Coronary artery (tissue), 2 donors: ENCODE measurements around the gene DNAJB12.
"Not testable (repeated sequence)": the region's sequence is repeated elsewhere in the genome, so short reads cannot be mapped to it uniquely, and the experiment has no call there.

Source experiments
- DNase-seq: peaks from one replicate; pipeline ENCODE4 v3.0.0-alpha.2; 2017; ENCODE audit warnings: low spot score
- H3K27ac ChIP-seq, 2 donors: fragments of 200-600 bp; sonication (generic); one replicate each; pipeline ENCODE4 v1.5.1; 2016 to 2019
- H3K4me3 ChIP-seq: fragments of 200-600 bp; sonication (generic); 2 replicates; pipeline ENCODE4 v1.5.1; 2016; ENCODE audit warnings: mild to moderate bottlenecking, moderate library complexity
- TF ChIP-seq, protein P1 (sequence below): fragments of 200-600 bp; sonication (generic); IDR thresholded peaks from one replicate; pipeline ENCODE4 v1.5.1; 2019; ENCODE audit warnings: antibody characterized with exemption

DNAJB12 gene

DNA sequence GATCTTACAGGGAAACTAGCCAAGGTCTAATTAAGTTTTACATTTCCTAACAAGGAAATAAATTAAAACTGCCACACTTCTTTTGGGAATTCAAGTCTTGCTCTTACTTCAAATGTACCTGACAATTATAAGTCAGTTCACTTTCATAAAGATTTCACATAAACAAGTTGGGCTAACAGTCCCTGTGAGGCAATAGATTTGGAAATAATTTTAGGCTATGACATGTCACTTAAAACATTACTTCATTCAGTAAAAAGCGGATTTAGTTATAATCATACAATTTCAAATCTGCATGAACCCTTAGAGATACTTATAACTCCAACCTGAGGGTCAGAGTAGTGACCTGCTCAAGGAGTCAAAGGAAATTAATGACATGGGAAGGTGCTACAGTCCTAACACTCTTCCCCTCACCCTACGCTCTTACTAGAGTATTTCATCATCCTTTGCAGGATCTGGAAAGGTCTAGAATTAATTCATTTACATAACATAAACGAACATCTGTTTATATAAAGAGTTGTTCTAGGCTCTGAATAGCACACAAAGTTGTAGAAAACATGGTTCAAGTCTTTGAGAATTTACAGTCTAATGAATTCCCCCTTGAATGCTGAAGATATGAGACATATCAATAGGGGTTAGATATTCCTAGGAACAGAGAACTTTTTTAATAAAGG is 32.3 kb upstream of the DNAJB12 start:
- H3K4me3 ChIP-seq = no peak overlapping the region
- no peak for DNase-seq
- no peak overlapping the region for H3K27ac ChIP-seq
- TF ChIP-seq, protein P1, sequence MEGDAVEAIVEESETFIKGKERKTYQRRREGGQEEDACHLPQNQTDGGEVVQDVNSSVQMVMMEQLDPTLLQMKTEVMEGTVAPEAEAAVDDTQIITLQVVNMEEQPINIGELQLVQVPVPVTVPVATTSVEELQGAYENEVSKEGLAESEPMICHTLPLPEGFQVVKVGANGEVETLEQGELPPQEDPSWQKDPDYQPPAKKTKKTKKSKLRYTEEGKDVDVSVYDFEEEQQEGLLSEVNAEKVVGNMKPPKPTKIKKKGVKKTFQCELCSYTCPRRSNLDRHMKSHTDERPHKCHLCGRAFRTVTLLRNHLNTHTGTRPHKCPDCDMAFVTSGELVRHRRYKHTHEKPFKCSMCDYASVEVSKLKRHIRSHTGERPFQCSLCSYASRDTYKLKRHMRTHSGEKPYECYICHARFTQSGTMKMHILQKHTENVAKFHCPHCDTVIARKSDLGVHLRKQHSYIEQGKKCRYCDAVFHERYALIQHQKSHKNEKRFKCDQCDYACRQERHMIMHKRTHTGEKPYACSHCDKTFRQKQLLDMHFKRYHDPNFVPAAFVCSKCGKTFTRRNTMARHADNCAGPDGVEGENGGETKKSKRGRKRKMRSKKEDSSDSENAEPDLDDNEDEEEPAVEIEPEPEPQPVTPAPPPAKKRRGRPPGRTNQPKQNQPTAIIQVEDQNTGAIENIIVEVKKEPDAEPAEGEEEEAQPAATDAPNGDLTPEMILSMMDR = no peak

DNA sequence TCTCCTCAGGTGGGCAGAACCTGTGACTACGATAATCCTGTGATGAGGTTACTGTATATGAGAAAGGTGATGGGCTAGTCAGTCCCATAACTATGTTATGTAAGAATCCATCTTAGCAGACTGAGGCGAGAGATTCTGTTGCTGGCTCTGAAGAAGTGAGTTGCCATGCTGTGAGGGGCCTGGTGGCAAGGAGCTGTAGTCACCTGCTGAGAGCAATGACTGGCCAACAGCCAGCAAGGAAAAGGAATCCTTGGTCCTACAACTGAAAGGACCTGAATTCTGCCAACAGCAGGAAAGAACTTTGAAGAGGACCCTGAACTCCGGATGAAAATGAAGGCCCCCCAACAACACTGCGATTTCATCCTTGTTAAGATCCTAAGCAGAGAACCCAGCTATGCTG is 31.0 kb upstream of the DNAJB12 start:
- DNase-seq = no peak
- TF ChIP-seq, protein P1 = no peak
- Histone ChIP-seq H3K27ac (no peak overlapping the region), H3K4me3 (no peak overlapping the region)

DNA sequence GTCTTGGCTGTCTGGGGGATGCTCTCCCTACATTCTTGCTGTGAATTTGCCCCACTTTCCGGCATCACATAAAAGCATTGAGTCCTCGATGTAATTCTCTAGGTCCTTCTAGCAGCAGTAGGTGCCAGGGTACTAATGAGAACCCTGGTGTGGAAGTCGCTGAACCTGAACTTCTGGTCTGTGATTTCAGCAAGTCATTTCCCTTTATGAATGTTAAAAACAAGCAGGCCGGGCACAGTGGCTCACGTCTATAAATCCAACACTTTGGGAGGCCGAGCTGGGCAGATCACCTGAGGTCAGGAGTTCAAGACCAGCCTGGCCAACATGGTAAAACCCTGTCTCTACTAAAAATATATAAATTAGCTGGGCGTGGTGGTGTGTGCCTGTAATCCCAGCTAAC is 30.3 kb upstream of the DNAJB12 start:
- H3K4me3 ChIP-seq, DNase-seq, H3K27ac ChIP-seq: not testable (repeated sequence)

DNA sequence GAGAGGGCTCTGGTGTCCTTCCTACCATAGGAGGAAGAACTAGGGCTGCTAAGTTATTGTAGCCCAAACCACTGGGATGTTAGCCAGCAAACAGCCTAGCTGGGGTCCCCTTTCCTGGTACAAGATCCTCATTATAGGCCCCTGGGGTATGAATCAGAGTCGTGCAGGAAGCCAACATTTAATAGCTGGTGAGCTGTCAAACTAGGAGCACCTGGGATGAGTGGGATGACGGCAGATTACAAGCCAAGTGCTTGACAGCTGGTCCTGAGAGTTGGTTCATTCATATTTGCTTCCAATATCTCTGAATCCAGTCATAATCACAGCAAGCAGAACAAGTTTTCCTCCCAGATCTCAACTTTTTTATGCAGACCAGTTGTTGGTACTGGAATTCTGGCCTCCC is 25.1 kb upstream of the DNAJB12 start:
- TF ChIP-seq, protein P1 = no peak
- no peak overlapping the region for H3K4me3 ChIP-seq
- no peak for DNase-seq
- H3K27ac ChIP-seq = no peak overlapping the region

DNA sequence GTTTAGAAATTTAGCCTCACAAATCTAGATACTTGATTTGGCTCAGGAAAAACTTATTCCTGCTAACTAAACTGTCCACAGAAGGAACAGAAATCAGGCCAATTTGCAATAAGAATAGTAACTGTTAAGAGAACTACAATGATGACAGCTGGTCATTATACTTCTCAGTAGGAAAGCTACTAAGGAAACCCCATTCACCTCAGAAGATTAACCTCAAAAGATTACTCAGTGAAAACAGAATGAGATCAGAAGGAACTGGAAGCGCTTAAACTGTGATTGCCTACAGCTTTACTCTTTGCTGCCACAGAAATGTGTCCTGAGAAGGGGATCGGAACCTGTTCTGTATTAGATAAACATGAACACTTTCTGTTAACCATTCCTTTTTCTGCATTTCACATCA is 24.3 kb upstream of the DNAJB12 start:
- DNase-seq = no peak
- H3K27ac ChIP-seq = no peak overlapping the region
- TF ChIP-seq, protein P1 = no peak
- H3K4me3 ChIP-seq = no peak overlapping the region

DNA sequence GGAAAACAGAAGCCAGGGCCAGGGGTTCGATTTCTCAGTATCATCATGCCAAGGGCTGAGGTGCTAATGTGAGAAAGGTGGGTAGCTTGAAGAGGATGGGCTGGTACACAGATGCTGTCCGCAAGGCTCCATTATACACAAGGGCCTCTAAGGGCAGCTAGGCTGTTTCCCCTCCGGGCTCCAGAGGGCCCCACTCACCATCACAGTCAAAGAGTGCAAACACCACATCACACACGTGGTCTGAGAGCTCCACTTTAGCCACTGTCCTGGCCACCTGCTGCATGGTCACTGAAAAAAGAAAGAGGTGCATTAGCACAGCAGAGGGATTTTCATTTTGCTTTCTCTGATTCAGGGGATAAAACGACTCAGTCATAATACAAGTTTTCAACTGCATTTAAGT is 20.9 kb upstream of the DNAJB12 start:
- no peak overlapping the region for H3K4me3 ChIP-seq
- TF ChIP-seq, protein P1 = no peak
- no peak overlapping the region for H3K27ac ChIP-seq
- DNase-seq = no peak

DNA sequence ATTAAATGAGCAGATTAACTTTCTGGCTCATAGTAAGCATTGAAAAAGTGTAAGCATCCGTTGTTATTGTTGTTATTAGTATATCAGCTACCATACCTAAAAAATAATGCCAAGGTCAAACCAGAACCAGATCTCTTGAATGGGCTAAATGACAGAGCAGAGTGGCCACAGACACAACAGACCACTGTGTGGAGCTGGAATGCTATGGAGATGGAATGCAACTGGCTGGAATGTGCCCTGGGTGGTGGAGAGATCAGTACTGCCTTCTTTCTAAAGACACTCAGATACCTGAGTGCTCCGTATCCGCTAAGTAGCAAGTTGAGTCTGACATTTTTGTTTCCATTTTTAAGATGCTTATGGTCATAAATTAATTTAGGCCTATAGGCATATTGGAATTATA is 20.5 kb upstream of the DNAJB12 start:
- DNase-seq = no peak
- TF ChIP-seq, protein P1 = no peak
- Histone ChIP-seq H3K4me3 (no peak overlapping the region), H3K27ac (no peak overlapping the region)
